Lower leg skin (tissue), 3 donors: ENCODE measurements around the gene DLG2.

Experiments used
- CTCF ChIP-seq, 3 donors: fragments of 450-650 bp; IDR thresholded peaks; one replicate each; pipeline ENCODE4 v1.5.1; 2016; ENCODE audit warnings: antibody characterized with exemption in 3 of 3, mild to moderate bottlenecking in 3 of 3, moderate library complexity in 2 of 3
- POLR2A ChIP-seq, 2 donors: fragments of 450-650 bp; IDR thresholded peaks; one replicate each; pipeline ENCODE4 v1.6.1; 2016 to 2017; ENCODE audit warnings: antibody characterized with exemption in 2 of 2, mild to moderate bottlenecking in 1 of 2, moderate library complexity in 1 of 2

- TF ChIP-seq POLR2A (IDR thresholded peaks at IDR 0.05) (no peak), CTCF (IDR thresholded peaks at IDR 0.05) (no peak)
Measured at GRCh38 chr11:84497181-84497580, 1130.0 kb downstream of the DLG2 start.
